Measurements from ENCODE around the gene THOC6.

Gene THOC6

GRCh38 chr16:3023669-3024478 is at the start of gene THOC6, which contains the start of gene HCFC1R1:
Gene THOC6, plus strand, starts transcription at chr16:3024035. Its CDS starts 292 bp downstream, at chr16:3024327.
Gene HCFC1R1, minus strand, starts transcription at chr16:3023942. Its CDS starts 1 bp downstream, at chr16:3023941.
- DNase-seq: peak; percentile 82

DNA sequence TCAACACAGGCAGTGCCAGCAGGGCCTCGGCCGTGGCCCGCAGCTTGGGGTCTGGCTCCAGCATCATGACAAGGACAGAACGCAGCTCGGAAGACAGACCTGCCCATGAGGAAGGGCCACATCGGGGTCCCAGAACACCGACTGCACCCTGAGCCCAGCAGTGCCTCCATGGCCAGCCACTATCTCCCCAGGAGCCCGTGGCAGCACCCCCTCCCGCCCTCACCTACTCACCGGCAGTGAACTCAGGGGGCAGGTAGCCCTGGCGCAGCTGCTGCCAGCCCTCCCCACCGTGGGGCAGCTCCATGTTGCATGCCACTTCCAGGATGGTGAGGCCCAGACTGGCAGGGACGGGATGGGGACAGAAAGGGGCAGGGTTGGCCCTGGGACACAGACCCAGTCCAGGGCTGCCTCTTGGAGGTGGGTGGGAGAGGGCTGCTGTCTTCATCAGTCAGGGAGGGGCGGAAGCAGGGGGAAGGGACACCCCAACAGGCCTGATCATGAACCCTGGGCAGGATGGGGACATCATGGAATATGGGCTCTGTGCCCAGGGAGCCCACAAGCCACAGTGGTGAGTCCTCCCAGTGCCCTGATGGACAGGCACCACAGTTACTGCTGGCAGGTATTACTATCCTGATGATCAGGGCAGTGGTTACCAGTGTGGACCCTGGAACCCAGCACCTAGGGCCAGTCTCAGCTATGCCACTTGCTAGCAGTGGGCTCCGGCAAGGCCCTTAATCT is 49.3 kb upstream of the THOC6 start:
- no peak for DNase-seq

GRCh38 chr16:2975161-2975795 is 48.6 kb upstream of the THOC6 start:
- no peak for DNase-seq

DNA sequence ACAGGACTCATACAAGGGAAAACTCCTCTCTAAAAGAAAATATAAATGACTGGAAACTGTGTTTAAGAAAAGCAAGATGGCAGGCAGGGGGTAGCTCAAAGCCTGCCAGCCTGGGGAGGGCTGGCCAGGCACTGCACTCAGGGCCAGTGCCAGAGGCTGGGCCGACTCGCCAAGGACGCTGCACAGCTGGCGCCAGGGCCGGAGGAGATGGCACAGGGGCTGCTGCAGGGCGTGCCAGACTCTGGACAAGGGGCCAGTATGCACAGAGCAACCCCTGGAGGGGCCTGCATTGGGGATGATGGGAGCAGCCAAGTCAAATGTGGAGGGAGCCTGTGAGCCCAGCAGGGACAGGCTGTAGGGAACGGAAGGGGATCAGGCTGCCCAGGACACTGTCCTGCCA is 47.6 kb upstream of the THOC6 start:
- no peak for DNase-seq

DNA sequence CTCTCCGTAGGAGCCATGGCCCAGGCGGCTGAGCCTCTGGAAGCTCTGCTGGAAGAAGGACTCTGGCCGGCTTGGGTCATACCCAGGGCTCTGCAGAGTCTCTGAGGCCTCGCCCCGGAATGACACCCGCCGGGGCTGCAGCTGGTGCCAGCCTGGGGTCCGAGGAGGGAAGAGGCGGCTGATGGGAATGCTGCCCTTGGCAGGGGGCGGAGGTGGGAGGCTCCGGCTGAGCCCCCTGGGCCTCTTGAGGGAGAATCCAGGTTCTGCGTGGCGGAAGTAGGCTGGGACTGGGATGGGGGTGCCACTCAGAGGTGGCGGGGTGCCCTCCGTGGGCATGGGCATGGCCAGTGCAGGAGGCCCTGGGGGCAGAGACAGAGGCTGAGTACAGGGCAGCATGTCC is 47.2 kb upstream of the THOC6 start:
- no peak for DNase-seq

DNA sequence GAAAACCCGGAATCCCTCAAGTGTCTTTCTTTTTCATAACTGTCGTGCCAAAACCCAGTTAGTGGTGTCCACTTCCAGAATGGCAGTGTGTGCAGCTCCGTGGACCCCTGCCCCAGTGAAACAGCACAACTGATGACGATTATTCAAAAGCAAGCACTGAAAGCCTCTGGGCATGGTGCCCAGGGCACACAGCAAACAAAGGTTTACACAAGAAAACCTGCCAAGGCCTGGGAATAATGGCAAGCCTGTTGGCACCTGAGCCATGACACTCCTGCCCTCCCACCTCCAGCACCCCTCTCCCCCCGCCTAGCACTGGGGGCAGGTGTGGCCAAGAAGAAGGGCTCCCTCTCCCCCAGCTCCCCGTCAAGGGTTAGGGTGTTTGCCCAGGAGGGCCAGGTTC is 46.4 kb upstream of the THOC6 start:
- no peak for DNase-seq

DNA sequence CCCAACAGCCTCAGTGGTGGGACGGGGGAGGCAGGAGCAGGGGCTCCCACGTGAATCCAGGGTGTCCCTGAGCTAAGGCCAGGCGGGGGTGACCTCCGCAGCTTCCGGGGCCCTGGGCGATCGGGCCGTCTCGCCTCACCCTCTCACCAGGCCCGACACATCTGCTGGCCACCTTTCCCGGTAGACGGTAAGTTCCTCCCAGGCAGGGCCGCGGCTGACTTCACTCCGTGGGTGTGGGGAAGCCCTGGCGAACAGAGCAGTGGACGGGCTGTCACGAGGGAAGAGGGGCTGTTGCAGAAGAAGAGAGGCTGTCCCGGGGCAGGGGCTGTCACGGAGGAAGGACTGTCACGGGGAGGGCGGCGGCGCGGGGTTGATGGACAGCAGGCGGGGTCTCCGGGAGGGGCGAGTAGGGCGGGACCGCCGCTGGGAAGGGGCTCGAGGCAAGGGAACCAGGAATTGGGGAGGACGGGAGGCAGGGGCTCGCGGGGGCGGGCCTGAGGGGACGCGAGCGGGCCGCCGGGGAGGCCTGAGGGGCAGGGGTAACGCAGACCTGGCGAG is 44.1 kb upstream of the THOC6 start:
- no peak for DNase-seq

DNA sequence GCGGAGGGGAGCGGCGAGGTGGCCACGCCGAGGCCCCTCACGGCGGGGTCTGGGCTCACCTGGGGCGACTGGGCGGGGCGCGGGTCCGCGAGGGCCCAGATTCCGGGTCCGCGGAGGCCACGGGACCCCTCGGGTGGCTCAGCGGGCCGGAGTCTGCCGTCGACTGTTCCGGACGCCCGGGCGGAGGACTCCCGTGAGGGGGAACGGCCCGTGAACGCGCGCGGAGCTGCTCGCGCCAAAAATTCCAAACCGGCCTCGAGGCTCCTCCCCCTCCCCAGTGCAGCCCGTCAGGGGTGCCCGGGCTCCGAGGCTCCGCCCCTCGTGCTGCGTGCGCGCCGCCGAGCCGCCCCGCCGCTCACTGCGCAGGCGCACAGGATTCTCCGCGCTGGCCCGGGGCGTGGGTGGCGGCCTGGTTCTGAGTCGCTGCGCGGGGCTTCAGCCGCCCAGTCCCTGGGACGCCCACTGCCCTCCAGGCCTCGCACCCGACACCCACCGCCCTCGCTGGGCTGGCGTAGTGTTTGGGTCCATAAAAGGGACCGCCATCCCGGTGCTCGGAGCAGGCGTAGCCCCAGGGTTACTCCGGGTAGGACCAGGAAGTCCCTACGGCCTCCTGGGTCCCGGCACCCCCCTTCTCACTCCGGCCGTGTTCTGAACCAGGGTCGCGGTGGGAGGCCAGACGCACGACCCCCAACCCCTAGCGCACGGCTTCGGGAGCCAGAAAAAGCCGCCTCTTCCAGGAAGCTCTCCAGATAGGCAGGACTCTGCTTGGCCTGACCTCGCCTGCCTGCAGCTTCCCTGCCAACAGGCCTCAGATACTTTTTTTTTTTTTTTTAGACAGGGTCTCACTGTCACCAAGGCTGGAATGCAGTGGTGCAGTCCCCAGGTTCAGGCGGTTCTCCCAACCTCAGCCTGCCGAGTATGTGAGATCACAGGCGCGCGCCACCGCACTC is 43.3 kb upstream of the THOC6 start, which contains the start of gene PKMYT1:
PKMYT1 (minus strand) TSS at position 220 of the 950 bp plus-strand sequence. CDS start 789 bp downstream, outside the sequence.
- DNase-seq: peak; percentile 55

DNA sequence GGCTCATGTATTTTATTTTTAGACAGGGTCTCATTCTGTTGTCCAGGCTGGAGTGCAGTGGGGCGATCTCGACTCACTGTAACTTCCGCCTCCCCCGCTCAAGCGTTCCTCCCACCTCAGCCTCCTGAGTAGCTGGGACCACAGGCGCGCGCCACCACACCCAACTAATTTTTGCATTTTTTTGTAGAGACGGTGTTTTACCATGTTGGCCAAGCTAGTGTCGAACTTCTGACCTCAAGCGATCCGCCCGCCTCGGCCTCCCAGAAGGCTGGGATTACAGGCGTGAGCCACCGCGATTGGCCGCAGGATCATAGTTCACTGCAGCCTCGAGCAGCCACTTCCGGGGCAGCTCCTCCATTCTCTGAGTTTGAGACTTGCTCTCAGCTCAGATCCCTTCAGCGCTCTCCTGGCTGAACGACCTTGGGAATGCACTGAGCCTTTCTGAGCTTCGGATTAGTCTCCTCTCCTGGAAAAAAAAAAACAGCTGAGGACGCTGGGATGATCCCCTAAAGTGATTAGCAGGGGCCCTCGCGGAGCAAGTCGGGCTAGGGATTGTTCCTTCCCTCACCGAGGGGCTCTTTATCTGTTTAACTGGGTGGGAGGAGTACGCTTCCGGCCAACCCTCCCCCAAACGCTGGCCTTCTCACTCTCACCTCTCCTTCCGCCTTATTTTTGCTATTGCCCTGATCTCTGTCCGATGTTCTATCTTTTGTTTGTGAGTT is 42.5 kb upstream of the THOC6 start:
- DNase-seq: no peak

- no peak for DNase-seq
Measured at GRCh38 chr16:2981899-2982250, 42.0 kb upstream of the THOC6 start.

GRCh38 chr16:2982402-2982801 is 41.4 kb upstream of the THOC6 start:
- no peak for DNase-seq

GRCh38 chr16:2983706-2984136 is 40.1 kb upstream of the THOC6 start:
- DNase-seq: peak; percentile 53

DNA sequence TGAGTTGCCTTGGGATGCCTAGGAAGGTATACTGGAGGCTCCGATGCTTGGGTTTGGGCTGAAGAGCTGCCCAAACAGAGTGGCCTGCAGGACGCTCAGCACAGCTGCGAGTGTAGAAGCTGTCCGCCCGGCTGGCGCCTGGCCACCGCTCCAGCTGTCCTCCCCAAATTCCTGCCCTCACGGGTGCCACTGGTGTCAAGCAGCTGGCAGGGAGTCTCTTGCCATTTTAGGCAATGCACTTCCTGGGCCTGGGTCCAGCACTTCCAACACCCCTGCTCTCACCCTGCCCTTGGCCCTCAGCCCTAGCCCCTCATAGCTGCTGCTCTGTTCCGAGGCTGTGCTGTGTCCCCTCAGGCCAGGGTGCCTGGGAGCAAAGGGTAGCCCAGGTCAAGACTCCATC is 38.4 kb upstream of the THOC6 start:
- DNase-seq: no peak

GRCh38 chr16:2985893-2986355 is 37.9 kb upstream of the THOC6 start:
- DNase-seq: no peak

DNA sequence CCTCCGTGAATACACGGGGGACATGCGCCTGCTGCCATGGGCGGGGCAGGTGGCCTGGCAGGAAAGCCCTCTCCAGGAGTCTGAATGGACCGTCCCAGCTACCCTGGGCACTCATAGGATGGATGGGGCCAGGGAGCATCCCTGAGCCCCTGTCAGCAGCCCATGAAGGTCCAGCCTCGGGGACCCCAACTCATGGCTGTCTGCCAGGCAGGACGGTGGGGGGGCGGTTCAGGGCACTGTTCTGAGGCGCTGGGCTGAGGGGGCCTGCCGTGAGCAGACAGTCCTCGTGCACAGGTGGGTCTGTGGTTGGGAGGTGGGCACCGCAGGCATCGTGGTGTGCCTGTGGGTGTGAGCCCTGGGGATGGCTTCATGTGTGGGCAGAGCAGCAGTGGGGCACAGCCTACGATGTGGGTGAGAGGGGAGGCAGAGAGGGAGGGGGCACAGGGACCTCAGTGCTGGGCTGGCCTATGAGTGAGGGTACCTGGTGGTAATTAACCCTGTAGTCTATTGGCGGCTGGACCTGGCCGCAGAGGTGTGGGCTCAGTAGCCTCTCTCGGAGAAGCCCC is 37.1 kb upstream of the THOC6 start:
- DNase-seq: no peak

- DNase-seq: no peak
Measured at GRCh38 chr16:2987286-2987685, 36.5 kb upstream of the THOC6 start.

GRCh38 chr16:2987833-2988232 is 36.0 kb upstream of the THOC6 start:
- no peak for DNase-seq

DNA sequence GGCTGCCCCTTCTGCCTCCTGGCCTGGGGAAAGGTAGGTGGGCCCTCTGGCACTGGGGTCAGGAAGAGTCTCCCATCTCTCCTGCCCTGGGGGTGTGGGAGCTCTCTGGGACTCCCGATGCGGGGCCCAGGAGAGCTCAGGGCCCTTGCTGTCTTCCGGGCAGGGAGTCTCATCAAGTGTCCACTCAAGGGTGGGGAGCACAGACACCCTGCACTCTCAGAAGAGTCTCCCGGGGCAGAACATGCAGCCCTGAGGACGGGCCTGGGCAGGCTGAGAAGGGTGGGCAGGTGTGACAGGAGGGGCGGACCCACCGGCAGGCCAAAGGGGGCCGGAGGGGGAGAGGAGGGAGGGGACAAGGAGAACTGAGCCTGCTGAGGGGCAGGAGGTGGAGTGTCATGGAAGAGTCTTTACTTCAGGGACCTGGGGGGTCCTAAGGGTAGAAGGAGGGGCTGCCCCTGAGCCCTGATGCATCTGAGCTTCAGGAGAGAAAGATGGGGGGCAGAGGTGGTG is 35.2 kb upstream of the THOC6 start:
- DNase-seq: no peak

DNA sequence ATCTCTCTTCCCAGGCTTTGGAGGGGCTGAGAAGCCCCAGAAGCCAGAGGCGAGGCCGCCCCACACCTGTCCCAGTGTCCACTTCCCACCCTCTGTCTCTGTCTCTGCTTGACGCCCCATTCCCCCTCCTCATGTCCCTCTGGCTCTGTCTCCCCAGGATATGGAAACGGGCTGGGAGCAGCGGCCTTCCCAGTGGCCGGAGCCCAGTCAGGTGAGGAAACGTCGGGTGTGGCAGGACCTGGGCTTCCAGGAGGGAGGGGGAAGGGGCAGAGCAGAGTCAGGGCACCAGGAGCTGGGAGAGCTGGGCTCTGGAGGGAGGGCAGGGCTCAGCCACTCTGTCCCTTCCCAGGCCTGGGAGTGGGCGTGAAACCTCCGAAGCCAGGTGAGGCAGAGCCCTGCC is 32.9 kb upstream of the THOC6 start:
- DNase-seq: no peak

DNA sequence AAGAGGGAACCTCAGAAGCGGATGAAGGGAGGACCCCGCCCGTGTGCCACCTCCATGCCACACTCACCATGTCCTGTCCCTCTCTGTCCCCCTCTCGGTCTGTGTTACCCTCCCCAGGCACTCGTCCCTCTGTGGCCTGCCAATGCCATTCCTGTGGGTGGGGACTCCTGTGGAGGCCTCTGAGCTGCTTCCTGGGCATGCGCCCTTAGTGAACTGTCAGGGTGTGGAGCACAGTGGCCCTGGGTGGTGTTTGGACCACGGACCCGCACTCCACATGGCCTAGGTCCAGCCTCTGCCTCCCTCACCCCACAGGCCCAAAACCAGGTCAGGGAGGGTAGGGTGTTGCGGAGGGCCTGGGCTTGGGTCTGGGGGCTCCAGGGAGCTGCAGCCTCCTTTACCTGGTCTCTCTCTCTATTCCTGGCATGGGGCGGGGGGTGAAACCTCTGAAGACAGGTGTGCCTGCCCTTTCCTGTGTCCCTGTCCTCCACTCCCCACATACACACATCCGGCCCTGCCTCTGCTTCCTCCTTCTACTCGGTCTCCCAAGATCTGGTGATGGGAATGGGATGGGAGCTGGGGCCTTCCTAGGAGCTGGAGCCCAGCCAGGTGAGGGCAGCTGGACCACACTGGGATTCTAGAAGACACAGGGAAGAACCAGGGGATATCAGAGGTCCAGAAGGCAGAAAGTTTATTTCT is 32.1 kb upstream of the THOC6 start:
- no peak for DNase-seq

All from NCI-H510A treated with DMSO at 0.1 percent for 48 hours (cell line).